Liver (tissue), 9 donors: ENCODE results near the gene C11orf68. TPM values are rescaled to one million over a fixed set of nuclear protein-coding genes. Genes with fewer than 3 reads are reported as not detected.
A peak's percentile ranks its signal among the peaks of the same experiment; 100 is the strongest.

Experiments used
- DNase-seq: peaks from one replicate; pipeline ENCODE4 v3.0.0-alpha.2; 2017; ENCODE audit warnings: low spot score
- H3K27ac ChIP-seq, 2 donors: one replicate each; pipeline ENCODE4 v1.7.0; 2013; ENCODE audit warnings: inconsistent platforms in 2 of 2, low read length in 2 of 2, control low read depth in 1 of 2, low read depth in 1 of 2, mild to moderate bottlenecking in 1 of 2
- H3K27me3 ChIP-seq, 4 donors: one replicate each; pipeline versions ENCODE4 v1.6.1 to v1.7.0; 2013; ENCODE audit warnings: low read length in 3 of 4, inconsistent platforms in 1 of 4, mild to moderate bottlenecking in 1 of 4, moderate library complexity in 1 of 4; ENCODE audit not compliant: control insufficient read depth in 4 of 4, insufficient read depth in 4 of 4
- H3K36me3 ChIP-seq, 4 donors: one replicate each; pipeline versions ENCODE4 v1.6.1 to v1.7.0; 2013; ENCODE audit warnings: low read length in 3 of 4, mild to moderate bottlenecking in 3 of 4, low read depth in 1 of 4, moderate library complexity in 1 of 4; ENCODE audit not compliant: control insufficient read depth in 4 of 4, insufficient read depth in 3 of 4
- H3K4me1 ChIP-seq, 4 donors: one replicate each; pipeline versions ENCODE4 v1.6.1 to v1.7.0; 2013; ENCODE audit warnings: low read length in 3 of 4, mild to moderate bottlenecking in 3 of 4, moderate library complexity in 1 of 4; ENCODE audit not compliant: control insufficient read depth in 4 of 4, insufficient read depth in 4 of 4
- H3K4me3 ChIP-seq, 3 donors: one replicate each; pipeline versions ENCODE4 v1.6.1 to v1.7.0; 2013; ENCODE audit warnings: low read length in 3 of 3, control low read depth in 1 of 3, low read depth in 1 of 3, mild to moderate bottlenecking in 1 of 3
- H3K9ac ChIP-seq, 2 donors: one replicate each; pipeline ENCODE4 v1.7.0; 2013; ENCODE audit warnings: low read length in 2 of 2, mild to moderate bottlenecking in 2 of 2, moderate library complexity in 2 of 2, control low read depth in 1 of 2, low read depth in 1 of 2
- H3K9me3 ChIP-seq, 4 donors: one replicate each; pipeline versions ENCODE4 v1.6.1 to v1.7.0; 2013; ENCODE audit warnings: low read length in 3 of 4; ENCODE audit not compliant: control insufficient read depth in 4 of 4
- CTCF ChIP-seq: fragments of 150-350 bp; IDR thresholded peaks from 2 replicates; pipeline ENCODE4 v1.5.1; 2017; ENCODE audit warnings: improper control_type of control experiment, low read depth, low read length; ENCODE audit not compliant: missing input control
- EGR1 ChIP-seq, 2 donors: IDR thresholded peaks; 2 replicates each; pipeline ENCODE4 v1.6.1; 2016 to 2018; ENCODE audit warnings: antibody characterized with exemption in 2 of 2, low read depth in 2 of 2
- FOXA1 ChIP-seq: IDR thresholded peaks from 2 replicates; pipeline ENCODE4 v1.6.1; 2016; ENCODE audit warnings: antibody characterized with exemption
- FOXA2 ChIP-seq: IDR thresholded peaks from 2 replicates; pipeline ENCODE4 v1.6.1; 2016; ENCODE audit warnings: antibody characterized with exemption
- GABPA ChIP-seq, 2 donors: IDR thresholded peaks in 1 of 2; conservative IDR thresholded peaks in 1 of 2; 2 replicates each; pipeline ENCODE4 v1.6.1; 2016; ENCODE audit warnings: antibody characterized with exemption in 2 of 2, mild to moderate bottlenecking in 1 of 2, moderate library complexity in 1 of 2
- HNF4G ChIP-seq: IDR thresholded peaks from 2 replicates; pipeline ENCODE4 v1.6.1; 2016; ENCODE audit warnings: antibody characterized with exemption
- NR2F2 ChIP-seq: IDR thresholded peaks from 2 replicates; pipeline ENCODE4 v1.6.1; 2016; ENCODE audit warnings: antibody characterized with exemption
- RAD21 ChIP-seq, 2 donors: IDR thresholded peaks; 2 replicates each; pipeline ENCODE4 v1.6.1; 2016; ENCODE audit warnings: antibody characterized with exemption in 2 of 2, mild to moderate bottlenecking in 2 of 2
- RXRA ChIP-seq, 2 donors: IDR thresholded peaks; 2 replicates each; pipeline ENCODE4 v1.6.1; 2017 to 2018; ENCODE audit warnings: antibody characterized with exemption in 2 of 2, mild to moderate bottlenecking in 1 of 2
- SP1 ChIP-seq: IDR thresholded peaks from 2 replicates; pipeline ENCODE4 v1.6.1; 2018; ENCODE audit warnings: antibody characterized with exemption, mild to moderate bottlenecking
- TAF1 ChIP-seq: conservative IDR thresholded peaks from 2 replicates; pipeline ENCODE4 v1.6.1; 2016; ENCODE audit warnings: antibody characterized with exemption, mild to moderate bottlenecking
- YY1 ChIP-seq: IDR thresholded peaks from 2 replicates; pipeline ENCODE4 v1.6.1; 2016; ENCODE audit warnings: antibody characterized with exemption, mild to moderate bottlenecking
- WGBS: extraction: QIAGEN DNeasy Blood & Tissue Kit; methylation state at CpG from one replicate; pipeline ENCODE4 v1.1.7; 2013; 5-methylcytosine and 5-hydroxymethylcytosine counted together
- polyA plus RNA-seq, 2 donors: library from polyadenylated mRNA; stranded (reverse) in 1 of 2; unstranded in 1 of 2; fragments of 200-250 nt in 1 of 2; fragments of >200 nt in 1 of 2; fragmentation: Nextera tagmentation in 1 of 2; extraction: Ambion mirVana in 1 of 2; gene quantifications; one replicate each; pipeline versions ENCODE4 v1.2.1 to v1.2.3, GENCODE V29; 2013 to 2015
- total RNA-seq, 2 donors: library from RNA; depleted of rRNA; stranded (reverse); fragments of >200 nt; gene quantifications; one replicate each; pipeline ENCODE4 v1.2.3, GENCODE V29; 2014
- TF ChIP-seq, protein P1 (sequence below): IDR thresholded peaks from 2 replicates; pipeline ENCODE4 v1.6.1; 2016; ENCODE audit warnings: antibody characterized with exemption
- TF ChIP-seq, protein P2 (sequence below): IDR thresholded peaks from 2 replicates; pipeline ENCODE4 v1.6.1; 2016; ENCODE audit warnings: antibody characterized with exemption, mild to moderate bottlenecking
- donor health status: healthy.
- donor health status: healthy.
- donor health status: healthy.
- donor health status: healthy.
- donor health status: healthy.

C11orf68 gene
- total and polyA plus RNA-seq, 4 donors, result 4.4 to 15.4 (median 11.2) TPM

DNA sequence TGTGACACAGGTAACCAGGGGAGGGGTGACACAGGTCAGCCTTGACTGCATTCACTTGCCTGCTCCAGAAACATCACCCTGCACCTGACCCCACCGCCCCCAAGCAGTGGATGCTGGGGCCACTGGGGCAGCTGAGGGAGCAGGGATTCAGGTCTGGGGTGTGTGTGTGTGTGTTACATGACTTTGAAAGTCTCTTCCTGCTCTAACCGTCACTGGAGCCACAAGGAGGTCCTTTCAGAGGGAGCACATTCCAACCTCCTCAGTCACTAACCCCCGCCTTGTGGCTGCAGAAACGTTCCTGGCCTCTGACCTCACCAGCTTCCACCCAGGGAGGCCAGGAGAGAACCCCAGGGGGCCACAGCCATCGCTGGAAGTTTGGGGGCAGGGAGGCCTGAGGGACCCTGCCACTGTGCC lies 15.8 kb downstream of the C11orf68 start (continued):
- no peak for TF ChIP-seq FOXA1
- TF ChIP-seq HNF4G, result no peak
- no peak for TF ChIP-seq FOXA2

- Histone ChIP-seq H3K27ac (no peak overlapping the region), H3K9me3 (no peaks in the 10 kb centered on the region), H3K36me3 (peaks cover 0 to 1% (median 0%) of the 10 kb centered on the region in 4 donors), H3K4me1 (peaks cover 0 to 16% (median 10%) of the 10 kb centered on the region in 4 donors), H3K4me3 (no peak overlapping the region), H3K9ac (no peak overlapping the region), H3K27me3 (no peaks in the 10 kb centered on the region)
- no peak for DNase-seq
- TF ChIP-seq HNF4G (no peak), TAF1 (no peak), SP1 (no peak), CTCF (no peak), EGR1 (IDR thresholded peaks at IDR 0.05; ENCODE audit: low read depth in 2 of 2) (no peak), YY1 (no peak), RAD21 (IDR thresholded peaks at IDR 0.05) (no peak), FOXA1 (no peak), RXRA (IDR thresholded peaks at IDR 0.05) (no peak), NR2F2 (no peak), GABPA (IDR thresholded peaks at IDR 0.05 in 1 of 2, conservative IDR thresholded peaks at IDR 0.05 in 1 of 2) (no peak), FOXA2 (no peak)
- TF ChIP-seq, protein P1, sequence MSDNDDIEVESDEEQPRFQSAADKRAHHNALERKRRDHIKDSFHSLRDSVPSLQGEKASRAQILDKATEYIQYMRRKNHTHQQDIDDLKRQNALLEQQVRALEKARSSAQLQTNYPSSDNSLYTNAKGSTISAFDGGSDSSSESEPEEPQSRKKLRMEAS, result no peak
- TF ChIP-seq, protein P2, sequence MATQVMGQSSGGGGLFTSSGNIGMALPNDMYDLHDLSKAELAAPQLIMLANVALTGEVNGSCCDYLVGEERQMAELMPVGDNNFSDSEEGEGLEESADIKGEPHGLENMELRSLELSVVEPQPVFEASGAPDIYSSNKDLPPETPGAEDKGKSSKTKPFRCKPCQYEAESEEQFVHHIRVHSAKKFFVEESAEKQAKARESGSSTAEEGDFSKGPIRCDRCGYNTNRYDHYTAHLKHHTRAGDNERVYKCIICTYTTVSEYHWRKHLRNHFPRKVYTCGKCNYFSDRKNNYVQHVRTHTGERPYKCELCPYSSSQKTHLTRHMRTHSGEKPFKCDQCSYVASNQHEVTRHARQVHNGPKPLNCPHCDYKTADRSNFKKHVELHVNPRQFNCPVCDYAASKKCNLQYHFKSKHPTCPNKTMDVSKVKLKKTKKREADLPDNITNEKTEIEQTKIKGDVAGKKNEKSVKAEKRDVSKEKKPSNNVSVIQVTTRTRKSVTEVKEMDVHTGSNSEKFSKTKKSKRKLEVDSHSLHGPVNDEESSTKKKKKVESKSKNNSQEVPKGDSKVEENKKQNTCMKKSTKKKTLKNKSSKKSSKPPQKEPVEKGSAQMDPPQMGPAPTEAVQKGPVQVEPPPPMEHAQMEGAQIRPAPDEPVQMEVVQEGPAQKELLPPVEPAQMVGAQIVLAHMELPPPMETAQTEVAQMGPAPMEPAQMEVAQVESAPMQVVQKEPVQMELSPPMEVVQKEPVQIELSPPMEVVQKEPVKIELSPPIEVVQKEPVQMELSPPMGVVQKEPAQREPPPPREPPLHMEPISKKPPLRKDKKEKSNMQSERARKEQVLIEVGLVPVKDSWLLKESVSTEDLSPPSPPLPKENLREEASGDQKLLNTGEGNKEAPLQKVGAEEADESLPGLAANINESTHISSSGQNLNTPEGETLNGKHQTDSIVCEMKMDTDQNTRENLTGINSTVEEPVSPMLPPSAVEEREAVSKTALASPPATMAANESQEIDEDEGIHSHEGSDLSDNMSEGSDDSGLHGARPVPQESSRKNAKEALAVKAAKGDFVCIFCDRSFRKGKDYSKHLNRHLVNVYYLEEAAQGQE, result no peak
- 74% methylated on average over 11 of the region's 11 CpGs for WGBS
These were observed 18.0 kb downstream of the C11orf68 start for GRCh38 chr11:65900899-65901180.

DNA sequence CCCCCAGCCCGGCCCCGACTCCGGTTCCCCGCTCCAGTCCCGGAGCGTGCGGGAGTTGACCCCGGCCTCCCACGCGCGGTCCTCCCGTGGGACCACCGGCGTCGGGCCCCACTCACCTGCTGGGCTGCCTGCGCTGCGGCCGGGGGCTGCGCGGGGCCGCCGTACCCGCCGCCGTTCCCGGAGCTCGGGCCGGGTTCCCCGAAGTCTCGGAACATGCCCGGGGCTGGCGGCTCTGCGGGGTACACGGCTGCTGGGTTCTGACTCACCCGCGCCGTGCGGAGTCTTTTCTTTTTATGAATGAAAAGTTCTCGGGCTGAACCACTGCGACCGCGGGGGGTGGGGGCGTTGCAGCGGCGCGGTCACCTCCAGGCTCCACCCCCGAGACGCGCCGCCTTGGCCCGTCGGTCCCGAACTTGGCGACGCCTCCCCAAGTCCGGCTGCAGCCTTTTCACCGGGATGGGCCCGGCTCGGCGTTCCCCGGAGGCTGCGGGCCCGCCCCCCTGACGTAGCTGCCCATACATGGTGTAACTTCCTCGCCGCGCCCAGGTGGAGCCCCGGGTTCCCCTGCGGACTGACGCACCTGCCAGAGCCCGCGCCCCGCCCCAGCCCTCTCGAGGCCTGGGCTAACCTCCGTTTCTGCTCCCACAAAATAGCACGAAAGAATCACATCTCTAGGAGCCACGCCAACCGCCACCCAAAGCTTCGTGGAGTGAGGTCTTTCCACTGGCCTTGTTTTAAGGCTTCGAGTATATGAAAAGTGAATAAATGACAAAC lies 18.6 kb downstream of the C11orf68 start, which contains the start of gene FOSL1:
Gene FOSL1, minus strand, starts transcription at position 264 of the 774 bp plus-strand sequence. Its CDS starts 49 bp downstream, at position 215.
- peak within 1 kb of the TSS; percentile 1 to 47 (median 44) for H3K4me3 ChIP-seq
- H3K9ac ChIP-seq, result peak within 1 kb of the TSS in 1 of 2 donors; percentile 50
- H3K27me3 ChIP-seq, result no peaks in the 10 kb centered on the region
- H3K9me3 ChIP-seq, result no peaks in the 10 kb centered on the region
- H3K27ac ChIP-seq, result no peak within 1 kb of the TSS
- WGBS, result 3% methylated on average over 80 of the region's 80 CpGs
- peaks cover 0 to 16% (median 10%) of the 10 kb centered on the region in 4 donors for H3K4me1 ChIP-seq
- peaks cover 0 to 1% (median 0%) of the 10 kb centered on the region in 4 donors for H3K36me3 ChIP-seq
- no peak for TF ChIP-seq HNF4G
- TF ChIP-seq RAD21 (IDR thresholded peaks at IDR 0.05), result peak in 1 of 2 donors; percentile 10
- TF ChIP-seq SP1, result peak; percentile 28
- peak; percentile 70 for DNase-seq
